OCI-LY3 (cell line): ENCODE results near the gene LDLRAD4.

ENCODE experiments used
- H2AFZ ChIP-seq: fragments of 200-600, 300-600 bp; shearing (Covaris generic); 2 replicates; pipeline ENCODE4 v1.6.0; 2014; ENCODE audit warnings: antibody characterized with exemption, low read depth, low read length
- H3K27ac ChIP-seq: fragments of 200-600, 300-600 bp; sonication (generic); 2 replicates; pipeline ENCODE4 v1.5.1; 2014; ENCODE audit warnings: mild to moderate bottlenecking, low read length, moderate library complexity, mixed read lengths
- H3K27me3 ChIP-seq: fragments of 200-600, 300-600 bp; sonication (generic); 2 replicates; pipeline ENCODE4 v1.6.1; 2014; ENCODE audit warnings: low read depth, low read length, mixed read lengths
- H3K36me3 ChIP-seq: fragments of 200-600, 300-600 bp; sonication (generic); replicated peaks from 2 replicates; pipeline ENCODE3; 2014; ENCODE audit warnings: low read depth, low read length, mixed read lengths
- H3K4me1 ChIP-seq: fragments of 300-600, 200-600 bp; sonication (generic); 2 replicates; pipeline ENCODE4 v1.6.1; 2014; ENCODE audit warnings: low read length, mixed read lengths
- H3K4me2 ChIP-seq: fragments of 200-600, 300-600 bp; sonication (generic); 2 replicates; pipeline ENCODE4 v1.6.1; 2014; ENCODE audit warnings: low read length, mixed read lengths
- H3K4me3 ChIP-seq: fragments of 300-600, 200-600 bp; sonication (generic); 2 replicates; pipeline ENCODE4 v1.5.1; 2014; ENCODE audit warnings: antibody characterized with exemption, mild to moderate bottlenecking, low read length, moderate library complexity
- H3K79me2 ChIP-seq: fragments of 300-600, 200-600 bp; shearing (Covaris generic); 2 replicates; pipeline ENCODE4 v1.6.1; 2014; ENCODE audit warnings: mild to moderate bottlenecking, low read length, mixed read lengths
- H3K9ac ChIP-seq: fragments of 300-600, 200-600 bp; shearing (Covaris generic); 2 replicates; pipeline ENCODE4 v1.6.0; 2014; ENCODE audit warnings: mild to moderate bottlenecking, low read length, moderate library complexity
- H3K9me3 ChIP-seq: fragments of 200-600, 300-600 bp; shearing (Covaris generic); 2 replicates; pipeline ENCODE4 v1.6.1; 2014; ENCODE audit warnings: low read length, mixed read lengths; ENCODE audit not compliant: insufficient read depth
- H4K20me1 ChIP-seq: fragments of 200-600, 300-600 bp; sonication (generic); 2 replicates; pipeline ENCODE4 v1.6.1; 2016; ENCODE audit warnings: low read length, mixed read lengths; ENCODE audit not compliant: insufficient read depth
- CTCF ChIP-seq: fragments of 200-600, 300-600 bp; sonication (generic); IDR thresholded peaks from 2 replicates; pipeline ENCODE4 v1.5.1; 2014; ENCODE audit warnings: antibody characterized with exemption, low read length, low read depth
- EZH2phosphoT487 ChIP-seq: fragments of 200-600 bp; shearing (Covaris generic); IDR thresholded peaks from 2 replicates; pipeline ENCODE4 v1.6.1; 2018; ENCODE audit warnings: antibody characterized with exemption, mixed run types, low read depth

Gene LDLRAD4

GRCh38 chr18:13241893-13242175 lies 23.3 kb downstream of the LDLRAD4 start:
- TF ChIP-seq CTCF: no peak
- no peak for TF ChIP-seq EZH2phosphoT487
- Histone ChIP-seq H3K9ac (no peak overlapping the region), H3K27me3 (peaks cover 9% of the 10 kb centered on the region; the same call in 1 of the 2 replicates), H3K4me1 (no peaks in the 10 kb centered on the region), H3K4me2 (no peak overlapping the region), H3K36me3 (no peaks in the 10 kb centered on the region), H3K27ac (no peak overlapping the region), H3K9me3 (no peaks in the 10 kb centered on the region), H3K4me3 (no peak overlapping the region), H2AFZ (no peak overlapping the region), H4K20me1 (no peaks in the 10 kb centered on the region), H3K79me2 (no peaks in the 10 kb centered on the region)

- H3K27me3 ChIP-seq: peaks cover 6% of the 10 kb centered on the region; the same call in 1 of the 2 replicates
- H3K79me2 ChIP-seq: no peaks in the 10 kb centered on the region
- H3K9ac ChIP-seq: no peak overlapping the region
- no peak overlapping the region for H2AFZ ChIP-seq
- H3K4me3 ChIP-seq: no peak overlapping the region
- no peaks in the 10 kb centered on the region for H3K4me1 ChIP-seq
- no peak for TF ChIP-seq EZH2phosphoT487
- TF ChIP-seq CTCF: no peak
- no peaks in the 10 kb centered on the region for H4K20me1 ChIP-seq
- no peaks in the 10 kb centered on the region for H3K36me3 ChIP-seq
- H3K4me2 ChIP-seq: no peak overlapping the region
- no peaks in the 10 kb centered on the region for H3K9me3 ChIP-seq
- H3K27ac ChIP-seq: no peak overlapping the region
These were observed 24.2 kb downstream of the LDLRAD4 start for GRCh38 chr18:13242797-13243196.

- no peaks in the 10 kb centered on the region for H4K20me1 ChIP-seq
These were observed 24.8 kb downstream of the LDLRAD4 start for GRCh38 chr18:13243363-13243762.

GRCh38 chr18:13244135-13244534 lies 25.6 kb downstream of the LDLRAD4 start:
- TF ChIP-seq CTCF (no peak), EZH2phosphoT487 (no peak)
- Histone ChIP-seq H3K4me1 (no peaks in the 10 kb centered on the region), H3K27me3 (no peaks in the 10 kb centered on the region), H3K4me2 (no peak overlapping the region), H3K9me3 (no peaks in the 10 kb centered on the region), H3K36me3 (no peaks in the 10 kb centered on the region), H3K4me3 (no peak overlapping the region), H3K27ac (no peak overlapping the region), H2AFZ (no peak overlapping the region), H3K9ac (no peak overlapping the region), H4K20me1 (no peaks in the 10 kb centered on the region), H3K79me2 (no peaks in the 10 kb centered on the region)

More at GRCh38 chr18:13243363-13243762, 24.8 kb downstream of the LDLRAD4 start:
- Histone ChIP-seq H2AFZ (no peak overlapping the region), H3K27ac (no peak overlapping the region), H3K4me1 (no peaks in the 10 kb centered on the region), H3K4me3 (no peak overlapping the region), H3K9me3 (no peaks in the 10 kb centered on the region), H3K4me2 (no peak overlapping the region), H3K9ac (no peak overlapping the region), H3K27me3 (peaks cover under 1% of the 10 kb centered on the region; the same call in 1 of the 2 replicates), H3K79me2 (no peaks in the 10 kb centered on the region), H3K36me3 (no peaks in the 10 kb centered on the region)
- TF ChIP-seq EZH2phosphoT487 (no peak), CTCF (no peak)
